Breast epithelium (tissue), 3 donors: ENCODE measurements around the gene SPTLC2.

Experiments
- CTCF ChIP-seq, 3 donors: fragments of 450-650 bp; IDR thresholded peaks; one replicate each; pipeline ENCODE4 v1.5.1; 2016 to 2017; ENCODE audit warnings: antibody characterized with exemption in 3 of 3, mild to moderate bottlenecking in 3 of 3, moderate library complexity in 3 of 3
- POLR2A ChIP-seq: fragments of 450-650 bp; IDR thresholded peaks from one replicate; pipeline ENCODE4 v1.6.1; 2016; ENCODE audit warnings: antibody characterized with exemption, mild to moderate bottlenecking, moderate library complexity
- POLR2AphosphoS5 ChIP-seq, 3 donors: sonication (generic); formaldehyde crosslinking; IDR thresholded peaks; one replicate each; pipeline ENCODE4 v1.6.1; 2017; ENCODE audit warnings: antibody characterized with exemption in 3 of 3

GRCh38 chr14:77508249-77508648 is 108.2 kb downstream of the SPTLC2 start:
- TF ChIP-seq CTCF (IDR thresholded peaks at IDR 0.05), result no peak
- no peak for TF ChIP-seq POLR2A
- TF ChIP-seq POLR2AphosphoS5 (IDR thresholded peaks at IDR 0.05), result no peak
